COR-L47 (cell line): ENCODE data around the gene SCYL3.
A peak's percentile ranks its signal among the peaks of the same experiment; 100 is the strongest.
"Not testable (repeated sequence)": the region's sequence is repeated elsewhere in the genome, so short reads cannot be mapped to it uniquely, and the experiment has no call there.

Source experiments
- DNase-seq: peaks from one replicate; lab custom pipeline; 2025; lab: John Stamatoyannopoulos, UW

SCYL3 gene

DNA sequence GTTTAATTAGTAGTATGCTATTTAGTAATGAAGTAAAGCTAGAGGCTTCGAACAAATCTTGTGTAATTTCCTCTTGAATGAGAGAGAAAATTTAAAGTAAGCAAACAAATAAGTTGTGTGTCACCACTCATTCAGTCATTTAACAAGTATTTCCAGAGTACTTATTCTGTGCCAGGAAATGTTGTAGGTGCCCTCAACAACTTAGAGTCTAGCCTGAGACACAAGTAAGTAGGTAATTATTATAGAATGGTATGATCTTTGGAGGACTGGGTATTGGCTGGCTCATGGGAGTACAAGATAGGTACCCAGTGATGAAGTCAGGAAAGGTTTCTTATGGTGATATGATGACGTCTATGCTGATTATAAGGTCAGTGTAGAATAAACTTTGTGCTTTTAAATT lies 81.6 kb downstream of the SCYL3 start:
- no peak for DNase-seq

DNA sequence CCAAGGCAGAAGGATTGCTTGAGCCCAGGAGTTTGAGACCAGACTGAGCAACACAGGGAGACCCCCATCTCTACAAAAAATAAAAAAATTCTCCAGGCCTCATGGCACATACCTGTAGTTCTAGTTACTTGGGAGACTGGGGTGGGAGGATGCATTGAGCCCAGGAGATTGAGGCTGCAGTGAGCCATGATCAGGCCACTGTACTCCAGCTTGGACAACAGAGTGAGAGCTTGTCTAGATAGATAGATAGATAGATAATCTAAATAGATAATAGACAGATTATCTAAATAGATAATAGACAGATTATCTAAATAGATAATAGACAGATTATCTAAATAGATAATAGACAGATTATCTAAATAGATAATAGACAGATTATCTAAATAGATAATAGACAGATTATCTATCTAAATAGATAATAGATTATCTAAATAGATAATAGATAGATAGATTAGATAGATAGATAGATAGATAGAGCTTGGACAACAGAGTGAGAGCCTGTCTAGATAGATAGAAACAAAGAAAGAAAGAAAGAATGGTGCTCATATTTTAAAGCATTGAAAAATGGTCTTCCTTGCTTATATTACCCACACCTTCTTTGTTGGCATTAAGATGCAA lies 82.2 kb downstream of the SCYL3 start:
- not testable (repeated sequence) for DNase-seq

- DNase-seq: peak; percentile 27
Measured at GRCh38 chr1:169809370-169810095, 84.2 kb downstream of the SCYL3 start.

DNA sequence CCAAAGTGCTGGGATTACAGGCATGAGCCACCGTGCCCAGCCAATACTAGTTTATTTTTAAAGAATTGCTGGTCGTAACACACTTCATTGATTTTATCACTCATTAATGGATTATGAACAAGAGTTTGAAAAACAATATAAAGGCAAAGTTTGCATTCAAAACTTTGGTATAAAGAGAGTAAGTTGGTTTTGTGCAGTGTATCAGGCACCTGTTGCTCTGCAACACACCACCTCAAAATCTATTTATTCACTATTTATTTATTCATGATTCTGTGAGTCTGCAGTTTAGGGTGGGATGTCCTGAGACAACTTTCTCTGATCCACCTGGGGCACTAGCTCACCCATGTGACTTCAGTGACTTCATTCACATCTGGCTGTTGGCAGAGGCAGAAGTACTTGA lies 88.8 kb downstream of the SCYL3 start:
- no peak for DNase-seq

GRCh38 chr1:169802888-169803287 lies 90.8 kb downstream of the SCYL3 start:
- DNase-seq: no peak
